ENCODE results near the gene RORB. TPM values are rescaled to one million over a fixed set of nuclear protein-coding genes. Genes with fewer than 3 reads are reported as not detected.

Gene RORB
- total RNA-seq, 1 experiment from 2014 or later: 8.7 TPM

GRCh38 chr9:74595286-74595685 is 98.2 kb downstream of the RORB start (continued):
- no peak for TF ChIP-seq PRRX2 (CRISPR knock-in tag; IDR thresholded peaks at IDR 0.05)

DNA sequence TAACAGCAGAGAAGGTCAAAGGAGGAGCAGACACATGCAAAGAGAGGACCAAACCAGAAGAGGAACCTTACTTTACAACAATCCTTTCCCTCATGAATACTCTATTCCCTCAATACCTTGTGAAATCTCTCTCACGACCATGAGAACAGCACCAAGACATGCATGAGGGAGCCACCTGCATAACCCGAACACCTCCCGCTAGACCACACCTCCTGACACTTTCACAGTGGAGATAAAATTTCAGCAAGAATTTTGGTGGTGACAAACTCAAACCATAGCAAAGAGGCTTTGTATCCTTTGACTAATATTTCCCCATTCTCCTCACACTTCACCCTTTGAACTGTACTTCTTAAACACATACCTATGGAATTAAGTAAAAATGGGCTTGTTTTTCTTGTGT is 101.7 kb downstream of the RORB start:
- Mint-ChIP-seq H3K4me3 (no peak overlapping the region), H3K27me3 (ENCODE audit: low read depth) (no peaks in the 10 kb centered on the region), H3K9me3 (no peaks in the 10 kb centered on the region), H3K27ac (no peak overlapping the region), H3K36me3 (no peaks in the 10 kb centered on the region), H3K4me1 (no peaks in the 10 kb centered on the region)
- ATAC-seq (no peak), DNase-seq (ENCODE audit: low spot score) (no peak)
- ChIA-PET CTCF (no interaction called here), POLR2A (no interaction called here)
- no peak for TF ChIP-seq ZNF263 (CRISPR knock-in tag; IDR thresholded peaks at IDR 0.05; ENCODE audit: low read depth)
- TF ChIP-seq, protein P1, sequence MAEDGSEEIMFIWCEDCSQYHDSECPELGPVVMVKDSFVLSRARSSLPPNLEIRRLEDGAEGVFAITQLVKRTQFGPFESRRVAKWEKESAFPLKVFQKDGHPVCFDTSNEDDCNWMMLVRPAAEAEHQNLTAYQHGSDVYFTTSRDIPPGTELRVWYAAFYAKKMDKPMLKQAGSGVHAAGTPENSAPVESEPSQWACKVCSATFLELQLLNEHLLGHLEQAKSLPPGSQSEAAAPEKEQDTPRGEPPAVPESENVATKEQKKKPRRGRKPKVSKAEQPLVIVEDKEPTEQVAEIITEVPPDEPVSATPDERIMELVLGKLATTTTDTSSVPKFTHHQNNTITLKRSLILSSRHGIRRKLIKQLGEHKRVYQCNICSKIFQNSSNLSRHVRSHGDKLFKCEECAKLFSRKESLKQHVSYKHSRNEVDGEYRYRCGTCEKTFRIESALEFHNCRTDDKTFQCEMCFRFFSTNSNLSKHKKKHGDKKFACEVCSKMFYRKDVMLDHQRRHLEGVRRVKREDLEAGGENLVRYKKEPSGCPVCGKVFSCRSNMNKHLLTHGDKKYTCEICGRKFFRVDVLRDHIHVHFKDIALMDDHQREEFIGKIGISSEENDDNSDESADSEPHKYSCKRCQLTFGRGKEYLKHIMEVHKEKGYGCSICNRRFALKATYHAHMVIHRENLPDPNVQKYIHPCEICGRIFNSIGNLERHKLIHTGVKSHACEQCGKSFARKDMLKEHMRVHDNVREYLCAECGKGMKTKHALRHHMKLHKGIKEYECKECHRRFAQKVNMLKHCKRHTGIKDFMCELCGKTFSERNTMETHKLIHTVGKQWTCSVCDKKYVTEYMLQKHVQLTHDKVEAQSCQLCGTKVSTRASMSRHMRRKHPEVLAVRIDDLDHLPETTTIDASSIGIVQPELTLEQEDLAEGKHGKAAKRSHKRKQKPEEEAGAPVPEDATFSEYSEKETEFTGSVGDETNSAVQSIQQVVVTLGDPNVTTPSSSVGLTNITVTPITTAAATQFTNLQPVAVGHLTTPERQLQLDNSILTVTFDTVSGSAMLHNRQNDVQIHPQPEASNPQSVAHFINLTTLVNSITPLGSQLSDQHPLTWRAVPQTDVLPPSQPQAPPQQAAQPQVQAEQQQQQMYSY (CRISPR knock-in tag; IDR thresholded peaks at IDR 0.05): no peak
- no peak for TF ChIP-seq GTF2I (CRISPR knock-in tag; conservative IDR thresholded peaks at IDR 0.05)
- no peak for TF ChIP-seq NR2C2 (CRISPR knock-in tag; IDR thresholded peaks at IDR 0.05)
- TF ChIP-seq USF1 (CRISPR knock-in tag; IDR thresholded peaks at IDR 0.05): no peak
- TF ChIP-seq, protein P2, sequence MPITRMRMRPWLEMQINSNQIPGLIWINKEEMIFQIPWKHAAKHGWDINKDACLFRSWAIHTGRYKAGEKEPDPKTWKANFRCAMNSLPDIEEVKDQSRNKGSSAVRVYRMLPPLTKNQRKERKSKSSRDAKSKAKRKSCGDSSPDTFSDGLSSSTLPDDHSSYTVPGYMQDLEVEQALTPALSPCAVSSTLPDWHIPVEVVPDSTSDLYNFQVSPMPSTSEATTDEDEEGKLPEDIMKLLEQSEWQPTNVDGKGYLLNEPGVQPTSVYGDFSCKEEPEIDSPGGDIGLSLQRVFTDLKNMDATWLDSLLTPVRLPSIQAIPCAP (CRISPR knock-in tag; IDR thresholded peaks at IDR 0.05): no peak
- TF ChIP-seq ARID4B (CRISPR knock-in tag; IDR thresholded peaks at IDR 0.05; ENCODE audit: borderline replicate concordance): no peak
- TF ChIP-seq, protein P3, sequence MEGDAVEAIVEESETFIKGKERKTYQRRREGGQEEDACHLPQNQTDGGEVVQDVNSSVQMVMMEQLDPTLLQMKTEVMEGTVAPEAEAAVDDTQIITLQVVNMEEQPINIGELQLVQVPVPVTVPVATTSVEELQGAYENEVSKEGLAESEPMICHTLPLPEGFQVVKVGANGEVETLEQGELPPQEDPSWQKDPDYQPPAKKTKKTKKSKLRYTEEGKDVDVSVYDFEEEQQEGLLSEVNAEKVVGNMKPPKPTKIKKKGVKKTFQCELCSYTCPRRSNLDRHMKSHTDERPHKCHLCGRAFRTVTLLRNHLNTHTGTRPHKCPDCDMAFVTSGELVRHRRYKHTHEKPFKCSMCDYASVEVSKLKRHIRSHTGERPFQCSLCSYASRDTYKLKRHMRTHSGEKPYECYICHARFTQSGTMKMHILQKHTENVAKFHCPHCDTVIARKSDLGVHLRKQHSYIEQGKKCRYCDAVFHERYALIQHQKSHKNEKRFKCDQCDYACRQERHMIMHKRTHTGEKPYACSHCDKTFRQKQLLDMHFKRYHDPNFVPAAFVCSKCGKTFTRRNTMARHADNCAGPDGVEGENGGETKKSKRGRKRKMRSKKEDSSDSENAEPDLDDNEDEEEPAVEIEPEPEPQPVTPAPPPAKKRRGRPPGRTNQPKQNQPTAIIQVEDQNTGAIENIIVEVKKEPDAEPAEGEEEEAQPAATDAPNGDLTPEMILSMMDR (IDR thresholded peaks at IDR 0.05): no peak
- TF ChIP-seq ZMAT4 (CRISPR knock-in tag; IDR thresholded peaks at IDR 0.05): no peak
- no peak for TF ChIP-seq MXD4 (CRISPR knock-in tag; IDR thresholded peaks at IDR 0.05; ENCODE audit: borderline replicate concordance)
- TF ChIP-seq SOX15 (CRISPR knock-in tag; IDR thresholded peaks at IDR 0.05): no peak
- TF ChIP-seq TCF7 (CRISPR knock-in tag; IDR thresholded peaks at IDR 0.05; ENCODE audit: low read depth): no peak
- no peak for TF ChIP-seq JUN (CRISPR knock-in tag; IDR thresholded peaks at IDR 0.05)
- no peak for TF ChIP-seq CREB1 (CRISPR knock-in tag; IDR thresholded peaks at IDR 0.05)
- TF ChIP-seq ESRRA (CRISPR knock-in tag; IDR thresholded peaks at IDR 0.05; ENCODE audit: borderline replicate concordance): no peak
- TF ChIP-seq SP1 (CRISPR knock-in tag; conservative IDR thresholded peaks at IDR 0.05): no peak
- no peak for TF ChIP-seq AFF4 (CRISPR knock-in tag; IDR thresholded peaks at IDR 0.05; ENCODE audit: borderline replicate concordance)
